H9 (cell line): Measurements from ENCODE around the gene MS4A7. TPM values are rescaled to one million over a fixed set of nuclear protein-coding genes. Genes with fewer than 3 reads are reported as not detected.
A peak's percentile ranks its signal among the peaks of the same experiment; 100 is the strongest.

Source experiments
- DNase-seq: peaks from one replicate; pipeline ENCODE4 v3.0.0-alpha.2; 2017
- H2AFZ ChIP-seq: one replicate; pipeline ENCODE4 v1.6.1; 2013; ENCODE audit warnings: mild to moderate bottlenecking, low read length, control low read depth, moderate library complexity
- H2AK5ac ChIP-seq: 2 replicates; pipeline ENCODE4 v1.6.1; 2013; ENCODE audit warnings: low read length, control low read depth, mixed read lengths; ENCODE audit not compliant: insufficient read length
- H2BK120ac ChIP-seq: one replicate; pipeline ENCODE4 v1.6.1; 2013; ENCODE audit warnings: low read depth, mild to moderate bottlenecking, low read length, control low read depth, inconsistent platforms; ENCODE audit not compliant: poor library complexity, severe bottlenecking
- H2BK12ac ChIP-seq: 2 replicates; pipeline ENCODE4 v1.6.1; 2013; ENCODE audit warnings: low read length, control low read depth, mixed read lengths, low read depth; ENCODE audit not compliant: insufficient read length
- H2BK15ac ChIP-seq: 2 replicates; pipeline ENCODE4 v1.6.1; 2013; ENCODE audit warnings: low read depth, low read length, control low read depth
- H2BK20ac ChIP-seq: one replicate; pipeline ENCODE4 v1.6.1; 2013; ENCODE audit warnings: low read depth, mild to moderate bottlenecking, low read length, control low read depth, inconsistent platforms; ENCODE audit not compliant: poor library complexity, severe bottlenecking
- H2BK5ac ChIP-seq: 2 replicates; pipeline ENCODE4 v1.6.1; 2013; ENCODE audit warnings: low read length, control low read depth, mixed read lengths; ENCODE audit not compliant: insufficient read length
- H3K14ac ChIP-seq: 2 replicates; pipeline ENCODE4 v1.6.1; 2013; ENCODE audit warnings: low read length, control low read depth; ENCODE audit not compliant: insufficient read depth
- H3K18ac ChIP-seq: 2 replicates; pipeline ENCODE4 v1.6.1; 2013; ENCODE audit warnings: low read depth, mild to moderate bottlenecking, mixed read lengths, low read length, control low read depth; ENCODE audit not compliant: insufficient read length
- H3K23ac ChIP-seq: 2 replicates; pipeline ENCODE4 v1.6.1; 2013; ENCODE audit warnings: low read length, control low read depth, mixed read lengths, low read depth; ENCODE audit not compliant: insufficient read length
- H3K23me2 ChIP-seq: 2 replicates; pipeline ENCODE4 v1.6.1; 2013; ENCODE audit warnings: low read depth, mild to moderate bottlenecking, mixed read lengths, low read length, control low read depth; ENCODE audit not compliant: insufficient read length, poor library complexity, severe bottlenecking
- H3K27ac ChIP-seq: 2 replicates; pipeline ENCODE4 v1.5.1; 2013; ENCODE audit warnings: low read length, control low read depth, mixed read lengths, low read depth; ENCODE audit not compliant: insufficient read length
- H3K27me3 ChIP-seq: 2 replicates; pipeline ENCODE4 v1.6.1; 2013; ENCODE audit warnings: low read length, control low read depth, inconsistent platforms; ENCODE audit not compliant: insufficient read depth
- H3K4ac ChIP-seq: 2 replicates; pipeline ENCODE4 v1.6.1; 2013; ENCODE audit warnings: low read depth, mild to moderate bottlenecking, control low read depth, inconsistent platforms, low read length, moderate library complexity
- H3K4me1 ChIP-seq: 2 replicates; pipeline ENCODE4 v1.6.1; 2013; ENCODE audit warnings: low read length, control low read depth, inconsistent platforms; ENCODE audit not compliant: insufficient read depth
- H3K4me2 ChIP-seq: 2 replicates; pipeline ENCODE4 v1.6.1; 2013; ENCODE audit warnings: low read length, control low read depth, mixed read lengths; ENCODE audit not compliant: insufficient read length, insufficient read depth
- H3K56ac ChIP-seq: 2 replicates; pipeline ENCODE4 v1.6.1; 2013; ENCODE audit warnings: low read depth, mild to moderate bottlenecking, mixed read lengths, low read length, control low read depth; ENCODE audit not compliant: insufficient read length
- H3K79me1 ChIP-seq: 2 replicates; pipeline ENCODE4 v1.6.1; 2013; ENCODE audit warnings: low read depth, mild to moderate bottlenecking, moderate library complexity, low read length, control low read depth, inconsistent platforms; ENCODE audit not compliant: insufficient read depth, poor library complexity, severe bottlenecking
- H3K79me2 ChIP-seq: 2 replicates; pipeline ENCODE4 v1.6.1; 2013; ENCODE audit warnings: low read length, control low read depth, inconsistent platforms; ENCODE audit not compliant: insufficient read depth
- H3K9ac ChIP-seq: 2 replicates; pipeline ENCODE4 v1.6.1; 2013; ENCODE audit warnings: low read length, control low read depth, mixed read lengths; ENCODE audit not compliant: insufficient read length; ENCODE audit errors: extremely low read depth
- H3K9me3 ChIP-seq: one replicate; pipeline ENCODE4 v1.6.1; 2013; ENCODE audit warnings: low read depth, low read length, inconsistent platforms; ENCODE audit not compliant: control insufficient read depth
- H3T11ph ChIP-seq: one replicate; pipeline ENCODE4 v1.6.1; 2013; ENCODE audit warnings: mild to moderate bottlenecking, low read length, control low read depth, inconsistent platforms
- H4K20me1 ChIP-seq: one replicate; pipeline ENCODE4 v1.6.1; 2013; ENCODE audit not compliant: control insufficient read depth, insufficient read length, insufficient read depth
- H4K5ac ChIP-seq: 2 replicates; pipeline ENCODE4 v1.6.1; 2013; ENCODE audit warnings: low read depth, mild to moderate bottlenecking, mixed read lengths, low read length, control low read depth; ENCODE audit not compliant: insufficient read length
- H4K8ac ChIP-seq: replicated peaks from 2 replicates; pipeline ENCODE4 v1.6.1; 2013; ENCODE audit warnings: low read length, control low read depth, mixed read lengths, low read depth; ENCODE audit not compliant: insufficient read length
- H4K91ac ChIP-seq: 2 replicates; pipeline ENCODE4 v1.6.1; 2013; ENCODE audit warnings: low read depth, mild to moderate bottlenecking, moderate library complexity, mixed read lengths, low read length, control low read depth; ENCODE audit not compliant: insufficient read length
- H3K27ac Mint-ChIP-seq, 3 experiments: 2 replicates in 2 of 3; 3 replicates in 1 of 3; pipeline ENCODE4 v1.8.0; 2020 to 2021; ENCODE audit warnings: mixed read lengths in 3 of 3, mild to moderate bottlenecking in 1 of 3, moderate library complexity in 1 of 3
- H3K27me3 Mint-ChIP-seq: 2 replicates; pipeline ENCODE4 v1.8.0; 2021; ENCODE audit warnings: low read depth, mild to moderate bottlenecking, moderate library complexity, mixed read lengths
- H3K36me3 Mint-ChIP-seq, 3 experiments: 2 replicates in 2 of 3; 3 replicates in 1 of 3; pipeline ENCODE4 v1.8.0; 2020 to 2021; ENCODE audit warnings: low read depth in 3 of 3, mixed read lengths in 3 of 3; ENCODE audit not compliant: insufficient read depth in 1 of 3
- H3K4me1 Mint-ChIP-seq, 2 experiments: 2 replicates each; pipeline ENCODE4 v1.8.0; 2020; ENCODE audit warnings: mixed read lengths in 2 of 2
- H3K4me3 Mint-ChIP-seq, 2 experiments: 2 replicates in 1 of 2; 3 replicates in 1 of 2; pipeline ENCODE4 v1.8.0; 2020 to 2021; ENCODE audit warnings: mild to moderate bottlenecking in 2 of 2, mixed read lengths in 2 of 2, moderate library complexity in 1 of 2
- H3K9me3 Mint-ChIP-seq, 2 experiments: 2 replicates in 1 of 2; 3 replicates in 1 of 2; pipeline ENCODE4 v1.8.0; 2020; ENCODE audit warnings: mild to moderate bottlenecking in 2 of 2, mixed read lengths in 2 of 2, moderate library complexity in 1 of 2
- CTCF ChIP-seq: fragments of 200-600 bp; sonication (generic); conservative IDR thresholded peaks from 3 replicates; pipeline ENCODE4 v1.8.0; 2021; ENCODE audit warnings: antibody characterized with exemption, mild to moderate bottlenecking
- WGBS: extraction: QIAGEN DNeasy Blood & Tissue Kit; methylation state at CpG from one replicate; pipeline ENCODE4 v1.1.7; 2013; ENCODE audit warnings: missing lambda C conversion rate, low lambda C conversion rate, mixed read lengths; ENCODE audit not compliant: insufficient read length; ENCODE audit errors: extremely low coverage; 5-methylcytosine and 5-hydroxymethylcytosine counted together
- total RNA-seq: library from RNA; stranded (reverse); gene quantifications from 2 replicates; pipeline ENCODE4 v1.2.1, GENCODE V29; 2021

The MS4A7 gene
- total RNA-seq, 1 experiment from 2014 or later: not detected

DNA sequence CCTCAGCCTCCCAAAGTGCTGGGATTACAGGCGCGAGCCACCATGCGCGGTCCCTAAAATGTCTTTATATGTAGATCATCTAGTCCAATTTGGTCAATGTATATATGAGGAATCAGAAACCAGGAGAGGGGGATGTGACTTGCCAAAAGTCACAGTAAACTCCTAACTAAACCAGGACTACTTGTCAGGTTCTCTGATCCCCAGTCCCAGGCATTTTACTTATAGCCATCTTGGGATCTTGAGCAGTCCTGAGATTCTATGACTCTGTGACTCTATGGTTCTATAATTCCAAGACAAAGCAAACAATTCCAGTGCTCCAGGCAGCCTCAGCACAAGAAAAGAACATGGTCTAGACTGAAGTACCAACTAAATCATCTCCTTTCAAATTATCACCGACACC lies 50.9 kb downstream of the MS4A7 start, which contains the start of gene MS4A5:
Gene MS4A5 (plus strand): TSS at position 301 of the 400 bp plus-strand sequence. CDS start 103 bp downstream, outside the sequence.
- no peaks in the 10 kb centered on the region for H3K4me1 ChIP-seq
- H3K79me2 ChIP-seq: no peaks in the 10 kb centered on the region
- H2BK5ac ChIP-seq: no peak within 1 kb of the TSS
- no peak for TF ChIP-seq CTCF
- H3K4me1 Mint-ChIP-seq: peaks cover 0 to 4% of the 10 kb centered on the region in 2 experiments; a peak in 2 of 4 replicates
- no CpG with 5 or more reads among the region's 5 CpGs for WGBS
- no peak within 1 kb of the TSS for H2AK5ac ChIP-seq
- no peak within 1 kb of the TSS for H2BK120ac ChIP-seq
- H3K27me3 ChIP-seq: no peaks in the 10 kb centered on the region
- H3K27ac ChIP-seq: no peak within 1 kb of the TSS
- no peak within 1 kb of the TSS for H3K4me3 Mint-ChIP-seq
- no peak within 1 kb of the TSS; a peak in 3 of 7 replicates for H3K27ac Mint-ChIP-seq
- no peak within 1 kb of the TSS for H3K4ac ChIP-seq
- H3T11ph ChIP-seq: no peak within 1 kb of the TSS
- peaks cover 3% of the 10 kb centered on the region; the same call in 1 of the 2 replicates for H3K27me3 Mint-ChIP-seq
- H3K56ac ChIP-seq: no peak within 1 kb of the TSS
- no peak within 1 kb of the TSS for H3K18ac ChIP-seq
- H2BK15ac ChIP-seq: no peak within 1 kb of the TSS
- no peak within 1 kb of the TSS for H3K23ac ChIP-seq
- H2BK12ac ChIP-seq: no peak within 1 kb of the TSS
- no peak within 1 kb of the TSS for H4K8ac ChIP-seq
- no peak within 1 kb of the TSS for H2BK20ac ChIP-seq
- peak within 1 kb of the TSS; percentile 42 for H2AFZ ChIP-seq
- H3K9me3 Mint-ChIP-seq: no peaks in the 10 kb centered on the region
- H3K9me3 ChIP-seq: no peaks in the 10 kb centered on the region
- H3K36me3 Mint-ChIP-seq: no peaks in the 10 kb centered on the region
- H3K14ac ChIP-seq: no peak within 1 kb of the TSS
- H3K9ac ChIP-seq: no peak within 1 kb of the TSS
- H4K20me1 ChIP-seq: no peaks in the 10 kb centered on the region
- H3K4me2 ChIP-seq: no peak within 1 kb of the TSS
- H3K79me1 ChIP-seq: no peaks in the 10 kb centered on the region
- no peaks in the 10 kb centered on the region for H3K23me2 ChIP-seq
- no peak for DNase-seq
- no peak within 1 kb of the TSS for H4K5ac ChIP-seq
- H4K91ac ChIP-seq: no peak within 1 kb of the TSS
